Germinal center (tissue), 1 donor: Measurements from ENCODE around the gene CSE1L.
A peak's percentile ranks its signal among the peaks of the same experiment; 100 is the strongest.
"Not testable (repeated sequence)": the region's sequence is repeated elsewhere in the genome, so short reads cannot be mapped to it uniquely, and the experiment has no call there.

Experiments used
- DNase-seq: peaks from one replicate; pipeline ENCODE4 v3.0.0; 2012; ENCODE audit warnings: mixed read lengths, low spot score

Gene CSE1L, protein sequence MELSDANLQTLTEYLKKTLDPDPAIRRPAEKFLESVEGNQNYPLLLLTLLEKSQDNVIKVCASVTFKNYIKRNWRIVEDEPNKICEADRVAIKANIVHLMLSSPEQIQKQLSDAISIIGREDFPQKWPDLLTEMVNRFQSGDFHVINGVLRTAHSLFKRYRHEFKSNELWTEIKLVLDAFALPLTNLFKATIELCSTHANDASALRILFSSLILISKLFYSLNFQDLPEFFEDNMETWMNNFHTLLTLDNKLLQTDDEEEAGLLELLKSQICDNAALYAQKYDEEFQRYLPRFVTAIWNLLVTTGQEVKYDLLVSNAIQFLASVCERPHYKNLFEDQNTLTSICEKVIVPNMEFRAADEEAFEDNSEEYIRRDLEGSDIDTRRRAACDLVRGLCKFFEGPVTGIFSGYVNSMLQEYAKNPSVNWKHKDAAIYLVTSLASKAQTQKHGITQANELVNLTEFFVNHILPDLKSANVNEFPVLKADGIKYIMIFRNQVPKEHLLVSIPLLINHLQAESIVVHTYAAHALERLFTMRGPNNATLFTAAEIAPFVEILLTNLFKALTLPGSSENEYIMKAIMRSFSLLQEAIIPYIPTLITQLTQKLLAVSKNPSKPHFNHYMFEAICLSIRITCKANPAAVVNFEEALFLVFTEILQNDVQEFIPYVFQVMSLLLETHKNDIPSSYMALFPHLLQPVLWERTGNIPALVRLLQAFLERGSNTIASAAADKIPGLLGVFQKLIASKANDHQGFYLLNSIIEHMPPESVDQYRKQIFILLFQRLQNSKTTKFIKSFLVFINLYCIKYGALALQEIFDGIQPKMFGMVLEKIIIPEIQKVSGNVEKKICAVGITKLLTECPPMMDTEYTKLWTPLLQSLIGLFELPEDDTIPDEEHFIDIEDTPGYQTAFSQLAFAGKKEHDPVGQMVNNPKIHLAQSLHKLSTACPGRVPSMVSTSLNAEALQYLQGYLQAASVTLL

DNA sequence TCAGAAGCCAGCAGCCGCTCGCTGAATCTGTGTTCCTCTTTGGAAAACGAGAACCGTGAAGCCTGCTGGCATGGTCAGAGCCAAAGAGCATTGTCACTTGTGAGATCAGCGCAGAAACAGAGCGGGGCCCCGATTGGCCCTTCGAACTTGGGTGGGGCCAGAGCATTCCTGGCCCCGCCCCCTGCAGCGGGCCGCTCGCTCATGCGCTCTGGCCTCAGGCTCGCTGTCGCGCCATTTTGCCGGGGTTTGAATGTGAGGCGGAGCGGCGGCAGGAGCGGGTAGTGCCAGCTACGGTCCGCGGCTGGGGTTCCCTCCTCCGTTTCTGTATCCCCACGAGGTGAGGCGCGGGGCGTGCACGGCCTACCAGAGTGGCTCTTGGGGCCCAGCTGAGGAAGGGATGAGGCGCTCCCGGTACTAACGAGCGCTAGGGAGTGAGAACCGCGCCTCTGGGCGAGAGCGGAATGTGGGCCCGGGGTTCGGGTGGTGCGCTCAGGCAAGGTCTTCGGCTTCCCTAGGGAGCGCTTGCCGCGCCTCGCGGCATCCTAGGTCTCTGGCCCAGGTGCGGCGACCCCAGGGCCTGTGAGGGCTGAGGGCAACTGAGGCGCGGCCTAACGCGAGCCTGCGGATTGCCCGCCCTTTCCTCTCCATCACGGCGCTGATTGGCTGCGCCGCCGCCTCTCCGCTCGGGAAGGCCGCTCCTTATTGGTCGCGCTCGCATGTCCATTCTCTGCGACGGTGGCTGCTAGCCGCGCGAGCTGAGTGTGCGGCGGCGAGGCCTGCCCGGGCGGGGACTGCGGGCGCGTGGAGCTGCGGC, at the start of gene CSE1L:
TSS of gene CSE1L (plus strand) at position 226 of the 814 bp plus-strand sequence. CDS start 12,152 bp downstream, outside the sequence.
- peak; percentile 98 for DNase-seq

DNA sequence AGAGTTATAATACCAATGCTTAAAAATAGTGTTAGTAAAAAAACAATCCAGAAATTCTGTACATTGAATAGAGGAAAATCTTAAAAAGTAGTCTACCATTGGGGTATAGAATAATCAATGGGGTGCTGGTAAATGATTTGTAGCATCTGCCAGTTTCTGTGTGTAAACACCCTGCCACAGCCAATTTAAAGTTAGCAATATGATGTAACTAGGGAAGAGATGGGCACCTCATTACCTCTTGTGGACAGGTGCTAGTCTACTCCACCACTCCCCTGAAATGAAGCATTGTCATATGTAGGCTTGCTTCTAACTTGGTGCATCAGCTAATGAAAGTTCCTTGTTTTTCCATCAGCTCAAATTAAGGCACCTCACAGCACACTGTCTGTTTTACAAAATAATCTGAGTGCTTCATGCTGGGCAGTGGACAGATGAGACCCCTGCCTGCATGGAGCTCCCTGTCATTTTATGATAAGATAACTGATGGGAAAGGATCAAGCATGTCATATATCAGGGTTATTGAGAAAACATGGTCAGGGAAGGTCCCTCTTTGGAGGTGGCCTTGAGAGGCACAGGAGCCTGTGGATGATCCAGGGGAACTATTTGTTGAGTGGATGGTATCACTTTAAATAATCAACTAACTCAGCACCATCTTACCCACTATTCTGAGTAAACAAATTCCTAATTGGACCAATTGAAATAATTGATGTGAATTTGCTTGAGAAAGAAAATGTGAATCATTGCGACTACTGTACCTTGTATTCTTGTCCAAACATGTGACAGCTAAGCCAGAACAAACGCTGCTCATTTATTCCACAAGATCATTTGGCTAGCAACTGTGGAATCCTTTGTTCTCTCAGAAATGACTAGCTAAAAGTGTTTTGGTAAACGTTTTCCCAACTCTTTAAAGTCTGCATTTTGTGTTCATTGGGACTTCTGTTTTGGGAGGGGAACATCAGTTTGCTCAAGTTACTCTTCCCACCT, 45.9 kb upstream of the CSE1L start:
- DNase-seq: no peak

DNA sequence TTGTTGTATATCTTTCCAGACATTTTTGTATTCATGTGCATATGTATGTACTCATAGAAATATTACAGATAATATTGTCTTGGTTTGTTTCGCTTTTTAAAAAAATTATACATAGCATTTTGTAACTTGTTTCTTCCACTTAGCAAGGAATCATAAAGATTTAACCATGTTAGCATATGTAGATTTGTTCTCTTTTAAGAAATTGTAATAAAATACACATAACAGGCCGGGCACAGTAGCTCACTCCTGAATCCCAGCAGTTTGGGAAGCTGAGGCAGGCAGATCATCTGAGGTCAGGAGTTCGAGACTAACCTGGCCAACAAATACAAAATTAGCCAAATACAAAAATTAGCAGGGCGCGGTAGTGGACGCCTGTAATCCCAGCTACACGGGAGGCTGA, 44.4 kb upstream of the CSE1L start:
- DNase-seq: no peak

DNA sequence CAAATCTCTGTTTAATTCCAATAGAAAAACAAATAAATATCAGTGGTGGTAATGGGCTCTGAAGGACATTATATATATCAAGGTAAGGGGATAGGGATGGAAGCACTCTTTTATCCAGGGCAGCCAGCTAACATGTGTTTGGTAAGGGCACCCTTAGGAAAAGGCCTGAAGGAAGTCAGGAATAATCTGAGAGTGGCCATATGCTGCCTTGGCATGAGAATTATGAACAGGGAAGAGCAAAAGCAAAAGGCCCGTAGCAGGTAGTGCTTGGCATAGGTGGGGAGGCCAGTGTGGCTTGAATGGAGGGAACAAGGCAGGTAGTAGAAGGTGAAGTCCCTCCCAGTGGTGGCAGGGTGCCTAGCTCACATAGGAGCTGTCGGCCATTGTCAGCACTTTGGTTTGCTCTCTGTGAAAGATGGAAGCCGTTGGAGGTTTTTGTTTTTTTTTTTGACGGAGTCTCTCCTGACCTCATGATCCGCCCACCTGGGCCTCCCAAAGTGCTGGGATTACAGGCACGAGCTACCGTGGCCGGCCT, 39.6 kb upstream of the CSE1L start:
- DNase-seq: no peak

DNA sequence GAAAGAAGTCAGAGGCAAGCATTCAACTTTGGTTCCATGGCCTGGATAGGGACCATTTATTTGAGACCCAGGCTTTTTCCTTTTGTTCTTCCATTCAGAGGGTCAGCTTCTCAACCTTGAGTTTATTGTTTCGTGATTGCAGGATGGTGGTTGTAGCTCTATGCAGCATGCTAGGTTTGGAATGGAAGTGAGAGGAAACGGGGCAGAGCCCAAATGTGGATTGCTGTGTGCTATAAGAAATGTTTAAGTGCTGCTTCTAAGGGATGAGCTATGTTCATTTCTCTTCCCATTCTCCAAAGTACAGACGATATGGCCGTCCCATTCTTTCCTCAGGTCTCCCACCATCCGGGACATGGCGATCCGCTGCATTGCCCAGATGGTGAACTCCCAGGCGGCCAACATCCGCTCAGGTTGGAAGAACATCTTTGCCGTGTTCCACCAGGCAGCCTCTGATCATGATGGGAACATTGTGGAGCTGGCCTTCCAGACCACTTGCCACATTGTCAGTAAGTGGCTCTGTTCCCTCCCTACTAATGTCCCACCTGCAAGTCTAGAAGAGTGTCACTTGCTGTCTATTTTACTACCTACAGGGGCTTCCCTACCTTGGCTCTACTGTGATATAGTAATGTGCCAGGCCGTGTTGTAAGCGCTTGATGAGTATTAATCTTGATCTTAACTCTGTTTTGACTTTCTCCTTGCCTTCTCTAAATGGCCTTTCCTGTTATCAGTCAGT, 36.0 kb upstream of the CSE1L start:
- no peak for DNase-seq

DNA sequence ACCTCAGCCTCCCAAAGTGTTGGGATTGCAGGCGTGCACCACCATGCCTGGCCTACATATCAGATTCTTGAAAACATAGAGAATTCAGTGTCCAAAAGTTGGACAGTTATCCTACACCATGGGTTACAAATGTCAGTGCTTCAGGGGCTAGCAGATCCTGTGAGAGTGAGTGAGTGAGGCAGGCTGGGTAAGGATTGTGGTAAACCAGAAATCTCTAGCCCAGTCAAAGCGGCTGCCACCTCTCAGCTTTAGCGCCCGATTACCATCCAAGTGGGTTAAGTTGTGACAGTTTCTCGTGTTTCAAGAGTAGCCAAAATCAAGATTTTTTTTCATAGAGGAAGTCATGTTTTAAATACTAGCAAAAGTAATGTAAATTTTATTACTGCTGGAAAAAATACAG, 21.9 kb upstream of the CSE1L start:
- no peak for DNase-seq

DNA sequence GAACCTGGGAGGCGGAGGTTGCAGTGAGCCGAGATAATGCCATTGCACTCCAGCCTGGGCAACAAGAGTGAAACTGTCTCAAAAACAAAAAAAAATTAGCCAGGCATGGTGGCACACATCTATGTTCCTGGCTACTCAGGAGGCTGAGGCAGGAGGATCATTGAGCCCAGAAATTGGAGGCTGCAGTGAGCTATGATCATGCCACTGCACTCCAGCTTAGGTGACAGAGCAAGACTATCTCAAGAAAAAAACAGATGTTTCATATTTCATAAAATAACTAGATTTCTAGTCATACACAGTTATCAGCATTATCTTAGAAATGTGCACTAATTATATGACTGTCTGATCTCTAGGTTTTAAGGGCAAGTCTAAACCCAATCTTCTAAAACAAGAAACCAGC, 17.9 kb upstream of the CSE1L start:
- not testable (repeated sequence) for DNase-seq

DNA sequence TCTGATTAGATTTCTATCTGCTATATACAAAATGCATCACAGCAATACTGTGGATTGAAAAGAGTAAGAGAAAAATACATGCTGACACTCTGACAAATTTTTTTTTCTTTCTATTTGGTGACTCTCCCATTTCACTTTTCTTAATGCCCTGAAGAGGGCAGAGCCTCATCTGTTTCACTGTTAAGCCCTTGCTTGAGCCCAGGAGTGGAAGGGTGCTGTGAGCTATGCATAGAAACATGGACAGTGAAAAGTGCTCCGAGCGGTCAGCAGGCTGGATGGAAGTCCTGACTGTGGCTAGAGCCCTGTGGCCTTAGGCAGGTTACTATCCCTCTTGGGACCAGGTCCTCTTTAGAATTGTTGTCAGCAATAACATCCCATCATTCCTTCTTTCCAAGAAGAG, 17.4 kb upstream of the CSE1L start:
- DNase-seq: no peak

DNA sequence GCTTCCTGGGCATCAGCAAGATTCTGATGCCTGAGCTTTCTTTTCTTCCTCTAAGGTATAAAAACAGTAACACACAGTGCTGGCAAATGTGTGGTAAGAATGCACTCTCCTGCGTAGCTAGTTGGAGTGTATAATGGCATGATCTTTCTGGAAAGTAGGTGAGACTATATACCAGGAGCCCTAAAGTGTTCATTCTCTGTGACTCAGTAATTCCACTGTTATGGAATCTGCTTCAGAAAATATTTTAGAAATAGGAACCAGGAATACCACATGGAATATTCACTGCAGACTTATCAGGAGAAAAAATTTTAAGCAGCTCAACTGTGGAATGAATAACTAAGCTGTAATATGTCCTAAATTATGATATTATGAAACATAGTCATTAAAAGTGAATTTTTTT, 16.9 kb upstream of the CSE1L start:
- no peak for DNase-seq

DNA sequence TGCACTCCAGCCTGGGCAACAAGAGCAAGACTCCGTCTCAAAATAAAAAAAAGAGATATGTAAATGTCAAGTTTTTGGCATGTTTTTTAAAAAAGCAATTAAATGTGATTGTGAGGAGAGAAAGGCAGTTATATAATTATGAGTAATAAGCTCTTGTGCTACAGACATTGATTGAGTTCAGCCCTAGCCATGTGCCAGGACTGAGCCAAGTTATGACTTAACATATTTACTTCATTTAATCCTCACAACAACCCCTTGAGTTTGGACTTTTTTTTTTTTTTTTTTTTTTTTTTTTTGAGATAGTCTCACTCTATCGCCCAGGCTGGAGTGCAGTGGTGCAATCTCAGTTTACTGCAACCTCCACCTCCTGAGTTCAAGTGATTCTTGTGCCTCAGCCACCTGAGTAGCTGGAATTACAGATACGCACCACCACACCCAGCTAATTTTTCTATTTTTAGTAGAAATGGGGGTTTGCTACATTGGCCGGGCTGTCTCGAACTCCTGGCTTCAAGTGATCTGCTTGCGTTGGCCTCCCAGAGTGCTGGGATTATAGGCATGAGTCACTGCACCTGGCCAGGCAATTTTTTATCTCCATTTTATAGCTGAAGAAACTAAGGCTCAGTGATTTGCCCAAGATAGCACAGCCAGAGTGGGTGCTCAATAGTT, 15.0 kb upstream of the CSE1L start:
- no peak for DNase-seq

DNA sequence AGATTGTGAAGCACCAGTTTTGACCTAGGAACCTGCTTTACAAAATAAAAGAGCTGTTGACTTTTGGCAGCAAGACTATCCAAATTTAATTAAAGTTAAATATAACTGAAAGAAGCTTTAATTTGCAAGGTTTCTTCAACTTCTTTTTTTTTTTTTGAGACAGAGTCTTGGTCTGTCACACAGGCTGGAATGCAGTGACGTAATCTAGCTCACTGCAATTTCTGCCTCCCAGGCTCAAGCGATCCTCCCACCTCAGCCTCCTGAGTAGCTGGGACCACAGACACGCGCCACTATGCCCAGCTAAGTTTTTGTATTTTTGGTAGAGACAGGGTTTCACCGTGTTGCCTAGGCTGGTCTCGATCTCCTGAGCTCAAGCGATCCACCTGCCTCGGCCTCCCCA, 13.7 kb upstream of the CSE1L start:
- DNase-seq: no peak

DNA sequence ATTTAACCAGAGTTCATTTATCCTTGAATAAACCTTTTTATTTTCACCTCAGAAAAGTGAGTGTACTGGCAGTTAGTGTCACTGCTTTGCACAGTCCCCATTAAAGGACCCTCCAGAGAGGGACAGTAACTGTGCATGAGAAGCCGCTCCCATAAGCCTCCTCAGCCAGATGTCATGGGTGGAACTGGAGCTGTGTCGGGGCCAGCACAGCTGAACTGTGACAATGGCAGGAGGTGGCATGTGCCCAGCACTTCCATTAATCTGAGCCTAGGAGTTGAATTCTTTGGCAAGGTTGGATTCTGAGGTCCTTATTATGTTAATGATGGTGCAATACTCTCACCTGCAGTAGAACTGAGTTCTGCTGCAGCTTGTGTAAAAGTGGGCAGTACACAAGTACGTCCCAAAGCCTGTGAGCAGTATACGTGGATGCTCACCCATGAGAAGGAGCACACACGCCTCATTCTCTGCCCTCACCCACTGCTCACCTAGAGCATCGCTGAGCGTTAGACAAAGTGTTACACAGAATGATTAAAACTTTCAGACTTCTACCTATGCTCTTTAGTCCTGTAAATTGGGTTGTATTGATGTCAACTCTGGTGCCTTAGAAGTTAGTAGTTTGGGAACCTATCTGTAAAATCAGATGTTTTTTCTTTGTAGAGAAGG, 11.9 kb upstream of the CSE1L start:
- no peak for DNase-seq

DNA sequence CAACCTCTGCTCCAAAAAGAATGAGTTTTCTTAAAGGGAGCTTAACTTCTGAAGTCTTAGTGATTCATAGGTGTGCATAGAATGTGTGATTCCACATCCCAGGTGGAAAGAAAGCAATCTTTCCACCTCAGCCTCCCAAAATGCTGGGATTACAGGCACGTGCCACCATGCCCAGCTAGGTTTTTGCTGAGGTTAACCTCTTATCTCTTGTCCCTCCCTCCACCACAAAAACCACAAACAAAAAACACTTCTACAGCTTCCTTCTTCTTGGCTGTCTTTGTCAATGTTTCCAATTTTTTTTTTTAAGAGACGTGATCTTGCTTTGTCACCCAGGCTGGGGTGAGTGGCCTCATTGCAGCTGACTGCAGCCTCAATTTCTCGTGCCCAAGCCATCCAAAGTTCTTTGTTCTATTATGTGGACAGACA, 8.1 kb upstream of the CSE1L start:
- DNase-seq: no peak

DNA sequence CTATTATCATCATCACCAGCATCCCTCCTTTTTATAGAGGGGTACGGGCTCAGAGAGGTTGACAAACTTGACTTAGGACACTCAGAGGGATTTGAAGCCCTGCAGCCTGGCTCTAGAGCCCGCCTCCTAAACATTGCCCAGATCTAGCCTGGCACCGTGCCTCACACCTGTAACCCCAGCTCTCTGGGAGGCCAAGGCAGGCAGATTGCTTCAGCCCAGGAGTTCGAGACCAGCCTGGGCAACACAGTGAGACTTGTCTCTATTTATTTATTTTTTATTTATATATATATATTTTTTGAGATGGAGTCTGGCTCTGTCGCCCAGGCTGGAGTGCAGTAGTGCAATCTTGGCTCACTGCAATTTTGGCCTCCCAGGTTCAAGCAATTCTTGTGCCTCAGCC, 6.3 kb upstream of the CSE1L start:
- DNase-seq: no peak

DNA sequence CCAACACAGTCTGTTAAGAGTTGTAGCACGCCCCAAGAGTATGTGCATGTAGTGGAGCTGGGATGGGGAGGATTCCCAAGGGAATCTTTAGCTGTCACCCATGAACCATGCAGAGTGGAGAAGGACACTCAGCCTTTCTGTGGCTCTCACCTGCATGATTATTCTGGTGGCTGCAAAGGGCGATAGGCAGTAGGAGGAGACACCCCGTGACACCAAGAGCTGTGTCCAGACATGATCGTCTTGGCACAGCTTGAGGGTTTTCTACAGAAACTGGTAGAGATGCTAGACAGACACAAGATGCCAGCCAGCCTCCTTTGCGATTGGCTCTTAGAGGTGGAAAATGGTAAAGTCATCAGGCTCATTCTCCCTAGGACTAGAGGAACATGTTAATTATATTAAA, 3.1 kb upstream of the CSE1L start:
- no peak for DNase-seq

DNA sequence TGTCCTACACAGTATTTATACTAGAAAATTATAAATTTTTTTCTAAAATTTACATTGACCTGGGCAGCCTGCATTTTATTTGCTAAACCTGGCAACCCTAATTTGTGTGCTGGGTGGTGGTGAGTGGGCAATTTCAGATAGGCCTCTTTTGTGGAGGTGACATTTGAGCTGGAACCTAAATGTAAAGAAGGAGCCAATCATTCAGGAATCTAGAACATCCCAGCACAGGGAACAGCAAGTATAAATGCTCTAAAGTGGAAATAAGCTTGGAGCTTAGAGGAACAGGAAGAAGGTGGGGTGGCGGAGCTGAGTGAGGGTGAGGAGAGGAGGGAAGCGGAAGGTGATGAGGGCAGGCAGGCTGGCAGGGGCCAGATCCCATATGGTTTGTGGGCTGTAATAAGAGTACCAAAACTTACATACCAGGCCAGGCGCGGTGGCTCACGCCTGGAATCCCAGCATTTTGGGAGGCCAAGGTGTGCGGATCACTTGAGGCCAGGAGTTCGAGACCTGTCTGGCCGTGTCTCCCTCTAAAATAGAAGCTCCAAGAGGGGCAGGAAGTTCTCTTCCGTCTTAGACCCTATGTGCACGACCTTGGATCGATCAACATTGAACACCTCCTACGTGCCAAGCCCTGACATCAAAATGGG, 549 bp upstream of the CSE1L start:
- DNase-seq: peak; percentile 37

DNA sequence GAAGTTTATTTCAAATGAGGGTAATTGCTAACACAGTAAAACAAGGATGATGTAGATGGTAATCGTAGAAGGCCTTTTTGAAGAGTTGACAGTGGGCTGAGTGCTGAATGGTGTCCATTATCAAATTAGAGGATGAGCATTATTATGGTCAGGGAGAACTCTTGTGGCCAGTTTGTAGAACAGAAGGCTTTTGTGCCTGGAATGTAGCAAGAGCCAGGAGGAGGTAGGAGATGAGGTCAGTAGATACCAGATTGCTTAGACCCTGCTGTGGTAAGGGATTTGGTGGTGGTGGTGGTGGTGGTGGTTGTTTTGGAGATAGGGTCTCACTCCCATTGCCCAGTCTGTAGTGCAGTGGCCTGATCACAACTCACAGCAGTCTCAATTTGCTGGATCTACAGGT, 6.2 kb downstream of the CSE1L start:
- DNase-seq: no peak

DNA sequence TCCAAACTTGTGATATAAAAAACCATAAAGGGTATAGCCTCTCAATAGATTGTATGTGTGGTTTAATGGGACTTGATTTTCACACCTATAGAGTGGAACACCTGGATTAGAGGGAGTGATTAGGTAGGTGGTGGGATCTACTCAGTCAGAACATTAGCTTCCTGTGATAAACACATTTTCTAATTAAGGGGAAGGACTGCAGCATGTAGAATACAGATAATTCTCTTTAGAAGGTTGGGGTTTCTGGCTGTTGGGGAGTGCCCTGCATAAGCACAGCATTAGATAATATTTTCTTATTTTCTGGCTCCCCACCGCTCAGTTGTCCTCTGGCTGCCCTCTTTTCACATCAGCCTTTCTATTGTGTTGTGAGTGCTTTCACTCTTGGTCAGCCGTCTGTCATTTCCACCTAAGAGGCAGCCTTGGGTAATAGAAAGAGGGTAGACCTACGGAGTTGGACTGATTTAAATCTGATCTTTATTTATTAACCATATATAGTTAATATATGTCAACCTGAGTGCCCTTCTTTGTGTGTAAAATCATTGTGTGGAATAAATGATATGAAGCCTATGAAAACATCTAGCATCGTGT, 8.0 kb downstream of the CSE1L start:
- DNase-seq: no peak
